Left hindlimb (tissue), 1 donor: ENCODE data around the gene IRAG1.
"Not testable (repeated sequence)": the region's sequence is repeated elsewhere in the genome, so short reads cannot be mapped to it uniquely, and the experiment has no call there.

Experiments
- DNase-seq: peaks from one replicate; pipeline ENCODE4 v3.0.0-alpha.2; 2018

Gene IRAG1

GRCh38 chr11:10699072-10699471, 5.5 kb upstream of the IRAG1 start:
- no peak for DNase-seq

- no peak for DNase-seq
Observed at GRCh38 chr11:10697323-10697620, 3.7 kb upstream of the IRAG1 start.

- no peak for DNase-seq
Observed at GRCh38 chr11:10696468-10697322, 3.1 kb upstream of the IRAG1 start.

GRCh38 chr11:10695833-10696232, 2.3 kb upstream of the IRAG1 start:
- DNase-seq, result no peak

- no peak for DNase-seq
Observed at GRCh38 chr11:10694486-10695239, 1.1 kb upstream of the IRAG1 start.

- DNase-seq, result no peak
Observed at GRCh38 chr11:10692531-10693115, 932 bp downstream of the IRAG1 start.

- DNase-seq, result no peak
Observed at GRCh38 chr11:10688401-10688800, 5.2 kb downstream of the IRAG1 start.

GRCh38 chr11:10686311-10686710, 7.2 kb downstream of the IRAG1 start:
- no peak for DNase-seq

GRCh38 chr11:10683429-10683828, 10.1 kb downstream of the IRAG1 start:
- DNase-seq, result no peak

- no peak for DNase-seq
Observed at GRCh38 chr11:10680956-10681487, 12.5 kb downstream of the IRAG1 start.

GRCh38 chr11:10680279-10680678, 13.3 kb downstream of the IRAG1 start:
- not testable (repeated sequence) for DNase-seq

- DNase-seq, result no peak
Observed at GRCh38 chr11:10679644-10680043, 13.9 kb downstream of the IRAG1 start.

- no peak for DNase-seq
Observed at GRCh38 chr11:10678101-10678500, 15.5 kb downstream of the IRAG1 start.

- DNase-seq, result no peak
Observed at GRCh38 chr11:10676919-10677318, 16.6 kb downstream of the IRAG1 start.

GRCh38 chr11:10674911-10675440, 18.6 kb downstream of the IRAG1 start:
- no peak for DNase-seq

- DNase-seq, result no peak
Observed at GRCh38 chr11:10674440-10674855, 19.1 kb downstream of the IRAG1 start.

- DNase-seq, result no peak
Observed at GRCh38 chr11:10673501-10674062, 20.0 kb downstream of the IRAG1 start.

- no peak for DNase-seq
Observed at GRCh38 chr11:10670099-10670498, 23.5 kb downstream of the IRAG1 start.

- no peak for DNase-seq
Observed at GRCh38 chr11:10669258-10670033, 24.1 kb downstream of the IRAG1 start.

- no peak for DNase-seq
Observed at GRCh38 chr11:10667521-10667885, 26.1 kb downstream of the IRAG1 start.

GRCh38 chr11:10666556-10667520, 26.7 kb downstream of the IRAG1 start:
- no peak for DNase-seq
